ENCODE results near the gene RGPD3.
"Not testable (repeated sequence)": the region's sequence is repeated elsewhere in the genome, so short reads cannot be mapped to it uniquely, and the experiment has no call there.

GRCh38 chr2:106502351-106502750 lies 34.1 kb upstream of the RGPD3 start:
- not testable (repeated sequence) for TF ChIP-seq EZH2 (IDR thresholded peaks at IDR 0.05; ENCODE audit: low read length, missing control alignments); CTCF (conservative IDR thresholded peaks at IDR 0.05 in 1 of 2, IDR thresholded peaks at IDR 0.05 in 1 of 2; ENCODE audit: low read depth in 1 of 2, low read length in 2 of 2)

All from fibroblast of lung (primary cell).